Left lung (tissue), 10 donors: ENCODE data around the gene CTNNA1. TPM values are rescaled to one million over a fixed set of nuclear protein-coding genes. Genes with fewer than 3 reads are reported as not detected.
"Not testable (repeated sequence)": the region's sequence is repeated elsewhere in the genome, so short reads cannot be mapped to it uniquely, and the experiment has no call there.

Source experiments
- ATAC-seq: fragments of 200-7000 bp; cut with Tn5 transposase; one replicate; pipeline ENCODE4 v1.9.1; 2020; ENCODE audit warnings: moderate library complexity
- DNase-seq, 4 donors: peaks; one replicate each; pipeline ENCODE4 v3.0.0-alpha.2; 2013 to 2020
- H3K27ac ChIP-seq, 2 donors: fragments of 200-600 bp; sonication (generic) in 1 of 2; one replicate each; pipeline versions ENCODE4 v1.5.0 to v1.8.0; 2020 to 2021
- H3K27me3 ChIP-seq, 2 donors: fragments of 200-600 bp; sonication (generic) in 1 of 2; one replicate each; pipeline versions ENCODE4 v1.5.0 to v1.8.0; 2020 to 2021
- H3K36me3 ChIP-seq, 2 donors: fragments of 200-600 bp; sonication (generic) in 1 of 2; one replicate each; pipeline versions ENCODE4 v1.5.0 to v1.8.0; 2020 to 2021
- H3K4me1 ChIP-seq, 2 donors: fragments of 200-600 bp; one replicate each; pipeline ENCODE4 v1.8.0; 2021
- H3K4me3 ChIP-seq, 2 donors: fragments of 200-600 bp; sonication (generic) in 1 of 2; one replicate each; pipeline versions ENCODE4 v1.5.0 to v1.8.0; 2020 to 2021; ENCODE audit warnings: mild to moderate bottlenecking in 1 of 2
- H3K9me3 ChIP-seq, 2 donors: fragments of 200-600 bp; sonication (generic) in 1 of 2; one replicate each; pipeline versions ENCODE4 v1.5.0 to v1.8.0; 2020 to 2021
- CTCF ChIP-seq, 2 donors: fragments of 200-600 bp; sonication (generic) in 1 of 2; IDR thresholded peaks; one replicate each; pipeline versions ENCODE4 v1.5.0 to v1.8.0; 2021; ENCODE audit warnings: antibody characterized with exemption in 2 of 2
- intact Hi-C, 2 donors: fragments of 100-400 bp; cut with DNase I; formaldehyde crosslinking; loops; one replicate each; pipeline versions ENCODE4 v1.11.2 to v1.14.2; 2022
- polyA plus RNA-seq, 6 donors: library from polyadenylated mRNA; unstranded; fragments of 120-200 nt; gene quantifications; one replicate each; pipeline ENCODE4 v1.2.1, GENCODE V29; 2013; ENCODE audit not compliant: insufficient read length in 6 of 6
- total RNA-seq, 2 donors: library from RNA; stranded (reverse); fragmentation: NEBNext Ultra II Directional; extraction: Animal tissue kit (Norgen Biotek cat#: 25700); gene quantifications; one replicate each; pipeline ENCODE4 v1.2.1, GENCODE V29; 2021
- donor health status: DM: no; HTN: yes; CAD: no.
- donor health status: DM: no; HTN: no; CAD: no.

CTNNA1 gene
- total and polyA plus RNA-seq, 8 donors = 309 to 443 (median 366) TPM

- no peak for TF ChIP-seq CTCF (IDR thresholded peaks at IDR 0.05)
- DNase-seq (no peak), ATAC-seq (no peak)
- H3K4me1 ChIP-seq = peaks cover 3 to 50% of the 10 kb centered on the region in 2 donors
- no peaks in the 10 kb centered on the region for H3K9me3 ChIP-seq
- H3K27me3 ChIP-seq = no peaks in the 10 kb centered on the region
- no peak overlapping the region for H3K4me3 ChIP-seq
- peaks cover 0 to 8% of the 10 kb centered on the region in 2 donors for H3K36me3 ChIP-seq
- intact Hi-C loops = no loop called here
- no peak overlapping the region for H3K27ac ChIP-seq
These were observed 17.1 kb downstream of the CTNNA1 start for GRCh38 chr5:138770291-138770690.

- H3K36me3 ChIP-seq = peaks cover 0 to 8% of the 10 kb centered on the region in 2 donors
- H3K27ac ChIP-seq = no peak overlapping the region
- no peaks in the 10 kb centered on the region for H3K27me3 ChIP-seq
- no peak for TF ChIP-seq CTCF (IDR thresholded peaks at IDR 0.05)
- intact Hi-C loops = no loop called here
- no peak overlapping the region for H3K4me3 ChIP-seq
- ATAC-seq (no peak), DNase-seq (no peak)
- peaks cover 3 to 53% of the 10 kb centered on the region in 2 donors for H3K4me1 ChIP-seq
- no peaks in the 10 kb centered on the region for H3K9me3 ChIP-seq
These were observed 17.8 kb downstream of the CTNNA1 start for GRCh38 chr5:138770977-138771376.

GRCh38 chr5:138772986-138773594 is 19.9 kb downstream of the CTNNA1 start:
- H3K9me3 ChIP-seq = no peaks in the 10 kb centered on the region
- H3K36me3 ChIP-seq = peaks cover 0 to 9% of the 10 kb centered on the region in 2 donors
- H3K4me3 ChIP-seq = no peak overlapping the region
- intact Hi-C loops = no loop called here
- DNase-seq (peak in 2 of 4 donors; percentile 42 to 69), ATAC-seq (no peak)
- TF ChIP-seq CTCF (IDR thresholded peaks at IDR 0.05) = no peak
- no peaks in the 10 kb centered on the region for H3K27me3 ChIP-seq
- H3K4me1 ChIP-seq = peaks cover 0 to 36% of the 10 kb centered on the region in 2 donors
- H3K27ac ChIP-seq = no peak overlapping the region

- H3K9me3 ChIP-seq, H3K4me3 ChIP-seq, H3K27ac ChIP-seq, H3K27me3 ChIP-seq, DNase-seq, intact Hi-C loops, ATAC-seq: not testable (repeated sequence)
- peaks cover 0 to 12% of the 10 kb centered on the region in 2 donors for H3K36me3 ChIP-seq
- peaks cover 0 to 35% of the 10 kb centered on the region in 2 donors for H3K4me1 ChIP-seq
These were observed 20.4 kb downstream of the CTNNA1 start for GRCh38 chr5:138773624-138774023.

GRCh38 chr5:138775034-138775433 is 21.8 kb downstream of the CTNNA1 start:
- no peak for TF ChIP-seq CTCF (IDR thresholded peaks at IDR 0.05)
- Histone ChIP-seq H3K36me3 (peaks cover 0 to 12% of the 10 kb centered on the region in 2 donors), H3K4me1 (peaks cover 0 to 26% of the 10 kb centered on the region in 2 donors), H3K27me3 (no peaks in the 10 kb centered on the region), H3K4me3 (no peak overlapping the region), H3K9me3 (no peaks in the 10 kb centered on the region), H3K27ac (no peak overlapping the region)
- no peak for DNase-seq
- intact Hi-C loops = no loop called here
- peak; percentile 22 for ATAC-seq

GRCh38 chr5:138778234-138778633 is 25.0 kb downstream of the CTNNA1 start:
- TF ChIP-seq CTCF (IDR thresholded peaks at IDR 0.05) = no peak
- Histone ChIP-seq H3K9me3 (no peaks in the 10 kb centered on the region), H3K4me3 (no peak overlapping the region), H3K27me3 (no peaks in the 10 kb centered on the region), H3K36me3 (peaks cover 0 to 31% of the 10 kb centered on the region in 2 donors), H3K4me1 (peaks cover 0 to 18% of the 10 kb centered on the region in 2 donors), H3K27ac (no peak overlapping the region)
- no peak for DNase-seq
- intact Hi-C loops = no loop called here
- ATAC-seq = no peak
